ENCODE measurements around the gene MSI2. TPM values are rescaled to one million over a fixed set of nuclear protein-coding genes. Genes with fewer than 3 reads are reported as not detected.

MSI2 gene
- total and polyA plus RNA-seq, 12 donors, result 25.5 to 135 (median 121) TPM

GRCh38 chr17:57585341-57586195 lies 329.2 kb downstream of the MSI2 start:
- TF ChIP-seq CTCF (IDR thresholded peaks at IDR 0.05), result no peak
- Histone ChIP-seq H3K36me3 (no peaks in the 10 kb centered on the region), H3K27me3 (no peaks in the 10 kb centered on the region), H3K4me3 (no peak overlapping the region), H3K27ac (no peak overlapping the region), H3K9me3 (no peaks in the 10 kb centered on the region), H3K4me1 (peaks cover 0 to 17% (median 4%) of the 10 kb centered on the region in 9 donors)
- DNase-seq (no peak), ATAC-seq (no peak)
- 95 to 96% methylated on average over 22 of the region's 22 CpGs for WGBS, 2 donors
- intact Hi-C loops (cut with DNase I), result no loop called here

- Histone ChIP-seq H3K9me3 (no peaks in the 10 kb centered on the region), H3K27me3 (no peaks in the 10 kb centered on the region), H3K36me3 (no peaks in the 10 kb centered on the region), H3K27ac (no peak overlapping the region), H3K4me1 (peaks cover 0 to 21% (median 4%) of the 10 kb centered on the region in 9 donors), H3K4me3 (no peak overlapping the region)
- TF ChIP-seq CTCF (IDR thresholded peaks at IDR 0.05), result no peak
- WGBS, 2 donors, result 73 to 81% methylated on average over 5 of the region's 5 CpGs
- intact Hi-C loops (cut with DNase I), result no loop called here
- no peak for ATAC-seq
- no peak for DNase-seq
These were observed 329.9 kb downstream of the MSI2 start for GRCh38 chr17:57586196-57586740.

- Histone ChIP-seq H3K4me3 (no peak overlapping the region), H3K4me1 (peaks cover 0 to 21% (median 4%) of the 10 kb centered on the region in 9 donors), H3K36me3 (no peaks in the 10 kb centered on the region), H3K9me3 (no peaks in the 10 kb centered on the region), H3K27ac (no peak overlapping the region), H3K27me3 (no peaks in the 10 kb centered on the region)
- ATAC-seq, result no peak
- WGBS, 2 donors, result 93 to 96% methylated on average over 4 of the region's 4 CpGs
- no peak for TF ChIP-seq CTCF (IDR thresholded peaks at IDR 0.05)
- intact Hi-C loops (cut with DNase I), result no loop called here
- no peak for DNase-seq
These were observed 330.4 kb downstream of the MSI2 start for GRCh38 chr17:57586742-57587141.

GRCh38 chr17:57587193-57587969 lies 331.1 kb downstream of the MSI2 start:
- TF ChIP-seq CTCF (IDR thresholded peaks at IDR 0.05), result no peak
- H3K4me1 ChIP-seq, result peaks cover 0 to 21% (median 4%) of the 10 kb centered on the region in 9 donors
- no peaks in the 10 kb centered on the region for H3K9me3 ChIP-seq
- intact Hi-C loops (cut with DNase I), result no loop called here
- no peaks in the 10 kb centered on the region for H3K36me3 ChIP-seq
- 92 to 96% methylated on average over 16 of the region's 16 CpGs for WGBS, 2 donors
- ATAC-seq (no peak), DNase-seq (no peak)
- H3K27me3 ChIP-seq, result no peaks in the 10 kb centered on the region
- H3K4me3 ChIP-seq, result no peak overlapping the region
- no peak overlapping the region for H3K27ac ChIP-seq
